Measurements from ENCODE around the gene DENND2C.

DNA sequence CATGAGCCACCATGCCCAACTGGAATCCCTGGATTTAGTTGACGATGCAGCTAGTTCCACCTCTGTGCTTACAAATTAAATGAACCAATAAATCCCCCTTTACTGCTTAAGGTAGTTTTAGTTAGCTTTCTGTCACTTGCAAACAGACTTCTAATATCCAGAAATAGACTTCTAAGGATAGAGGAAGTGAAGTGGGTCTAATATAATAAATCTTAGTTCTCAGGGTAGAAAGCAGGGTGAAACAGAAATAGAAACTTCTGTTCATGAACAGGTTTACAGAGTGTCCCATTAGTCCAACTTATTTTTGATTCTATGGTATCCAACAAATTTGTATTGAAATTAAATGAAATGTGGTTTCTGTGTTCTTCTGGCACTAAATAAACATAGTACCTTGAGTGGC, 108.5 kb downstream of the DENND2C start:
- TF ChIP-seq, protein P1, sequence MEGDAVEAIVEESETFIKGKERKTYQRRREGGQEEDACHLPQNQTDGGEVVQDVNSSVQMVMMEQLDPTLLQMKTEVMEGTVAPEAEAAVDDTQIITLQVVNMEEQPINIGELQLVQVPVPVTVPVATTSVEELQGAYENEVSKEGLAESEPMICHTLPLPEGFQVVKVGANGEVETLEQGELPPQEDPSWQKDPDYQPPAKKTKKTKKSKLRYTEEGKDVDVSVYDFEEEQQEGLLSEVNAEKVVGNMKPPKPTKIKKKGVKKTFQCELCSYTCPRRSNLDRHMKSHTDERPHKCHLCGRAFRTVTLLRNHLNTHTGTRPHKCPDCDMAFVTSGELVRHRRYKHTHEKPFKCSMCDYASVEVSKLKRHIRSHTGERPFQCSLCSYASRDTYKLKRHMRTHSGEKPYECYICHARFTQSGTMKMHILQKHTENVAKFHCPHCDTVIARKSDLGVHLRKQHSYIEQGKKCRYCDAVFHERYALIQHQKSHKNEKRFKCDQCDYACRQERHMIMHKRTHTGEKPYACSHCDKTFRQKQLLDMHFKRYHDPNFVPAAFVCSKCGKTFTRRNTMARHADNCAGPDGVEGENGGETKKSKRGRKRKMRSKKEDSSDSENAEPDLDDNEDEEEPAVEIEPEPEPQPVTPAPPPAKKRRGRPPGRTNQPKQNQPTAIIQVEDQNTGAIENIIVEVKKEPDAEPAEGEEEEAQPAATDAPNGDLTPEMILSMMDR (IDR thresholded peaks at IDR 0.05; ENCODE audit: insufficient read depth, low read length) = no peak
- no peak for TF ChIP-seq GABPA (IDR thresholded peaks at IDR 0.05; ENCODE audit: low read depth)
- TF ChIP-seq, protein P2, sequence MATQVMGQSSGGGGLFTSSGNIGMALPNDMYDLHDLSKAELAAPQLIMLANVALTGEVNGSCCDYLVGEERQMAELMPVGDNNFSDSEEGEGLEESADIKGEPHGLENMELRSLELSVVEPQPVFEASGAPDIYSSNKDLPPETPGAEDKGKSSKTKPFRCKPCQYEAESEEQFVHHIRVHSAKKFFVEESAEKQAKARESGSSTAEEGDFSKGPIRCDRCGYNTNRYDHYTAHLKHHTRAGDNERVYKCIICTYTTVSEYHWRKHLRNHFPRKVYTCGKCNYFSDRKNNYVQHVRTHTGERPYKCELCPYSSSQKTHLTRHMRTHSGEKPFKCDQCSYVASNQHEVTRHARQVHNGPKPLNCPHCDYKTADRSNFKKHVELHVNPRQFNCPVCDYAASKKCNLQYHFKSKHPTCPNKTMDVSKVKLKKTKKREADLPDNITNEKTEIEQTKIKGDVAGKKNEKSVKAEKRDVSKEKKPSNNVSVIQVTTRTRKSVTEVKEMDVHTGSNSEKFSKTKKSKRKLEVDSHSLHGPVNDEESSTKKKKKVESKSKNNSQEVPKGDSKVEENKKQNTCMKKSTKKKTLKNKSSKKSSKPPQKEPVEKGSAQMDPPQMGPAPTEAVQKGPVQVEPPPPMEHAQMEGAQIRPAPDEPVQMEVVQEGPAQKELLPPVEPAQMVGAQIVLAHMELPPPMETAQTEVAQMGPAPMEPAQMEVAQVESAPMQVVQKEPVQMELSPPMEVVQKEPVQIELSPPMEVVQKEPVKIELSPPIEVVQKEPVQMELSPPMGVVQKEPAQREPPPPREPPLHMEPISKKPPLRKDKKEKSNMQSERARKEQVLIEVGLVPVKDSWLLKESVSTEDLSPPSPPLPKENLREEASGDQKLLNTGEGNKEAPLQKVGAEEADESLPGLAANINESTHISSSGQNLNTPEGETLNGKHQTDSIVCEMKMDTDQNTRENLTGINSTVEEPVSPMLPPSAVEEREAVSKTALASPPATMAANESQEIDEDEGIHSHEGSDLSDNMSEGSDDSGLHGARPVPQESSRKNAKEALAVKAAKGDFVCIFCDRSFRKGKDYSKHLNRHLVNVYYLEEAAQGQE (IDR thresholded peaks at IDR 0.05; ENCODE audit: insufficient replicate concordance, low read depth) = no peak
- 0 out of 2 replicates have a peak, but pooled peaks have one; percentile 18 for TF ChIP-seq SPI1 (IDR thresholded peaks at IDR 0.05; ENCODE audit: borderline replicate concordance, low read depth)
- TF ChIP-seq POLR2AphosphoS5 (IDR thresholded peaks at IDR 0.05; ENCODE audit: low read depth) = no peak
